ENCODE data around the gene EXOC4.

The EXOC4 gene

DNA sequence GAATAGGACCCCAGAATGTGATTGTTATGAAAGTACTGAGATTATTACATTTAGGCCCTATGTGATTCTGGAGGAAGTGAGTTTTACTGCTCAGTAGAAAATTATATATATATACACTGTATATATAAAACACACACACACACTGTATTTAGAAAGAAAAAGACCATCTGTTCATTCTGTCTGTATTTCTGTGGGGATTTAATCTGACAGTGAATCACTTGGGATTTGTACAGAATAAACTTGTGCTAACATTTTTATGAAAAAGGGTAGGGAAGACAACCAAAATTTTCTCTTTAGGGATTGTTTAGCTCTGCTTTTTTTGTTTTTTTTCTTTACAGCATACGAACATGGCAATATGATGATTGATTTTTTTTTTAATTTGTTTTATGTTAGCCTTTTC lies 142.7 kb downstream of the EXOC4 start:
- Mint-ChIP-seq H3K4me1 (peaks cover 3% of the 10 kb centered on the region), H3K4me3 (no peak overlapping the region), H3K9me3 (no peaks in the 10 kb centered on the region), H3K27ac (no peak overlapping the region), H3K27me3 (no peaks in the 10 kb centered on the region)
- no peak for DNase-seq
- no peak for ATAC-seq

DNA sequence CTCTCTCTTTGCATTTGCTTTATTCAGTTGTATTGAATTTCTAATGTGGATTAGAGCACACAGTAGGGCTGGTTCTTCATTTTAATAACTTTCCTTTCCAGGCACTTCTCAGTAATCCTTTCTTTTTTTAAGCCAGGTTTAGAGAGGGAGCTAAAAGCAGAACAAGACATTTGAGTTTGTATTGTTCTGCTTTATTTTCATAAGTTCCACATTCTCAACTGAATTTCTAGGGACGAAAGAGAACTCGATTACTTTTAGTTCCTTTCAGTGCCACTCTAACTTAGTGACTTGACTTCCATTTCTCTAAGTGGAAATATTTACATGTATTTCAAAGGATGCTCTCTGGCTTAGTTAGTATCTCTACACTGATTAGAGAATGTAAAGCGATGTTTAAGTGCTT lies 145.6 kb downstream of the EXOC4 start:
- Mint-ChIP-seq H3K4me1 (peaks cover 6% of the 10 kb centered on the region), H3K9me3 (no peaks in the 10 kb centered on the region), H3K4me3 (no peak overlapping the region), H3K27me3 (no peaks in the 10 kb centered on the region), H3K27ac (no peak overlapping the region)
- DNase-seq (no peak), ATAC-seq (no peak)

DNA sequence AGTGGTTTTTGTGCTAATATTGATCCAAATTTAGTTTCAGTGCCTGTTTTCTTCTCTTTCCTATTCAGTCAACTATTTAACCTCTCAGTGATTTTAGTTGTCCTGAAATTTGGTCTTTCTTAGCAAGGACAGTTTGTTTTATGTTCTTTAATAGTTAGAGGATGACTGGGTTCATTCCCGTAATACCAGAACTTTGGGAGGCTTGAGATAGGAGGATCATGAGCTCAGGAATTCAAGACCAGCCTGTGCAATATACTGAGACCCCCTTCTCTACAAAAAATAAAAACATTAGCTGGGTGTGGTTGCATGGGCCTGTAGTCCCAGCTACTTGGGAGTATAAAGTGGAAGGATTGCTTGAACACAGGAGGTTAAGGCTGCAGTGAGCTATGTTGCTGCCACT lies 148.3 kb downstream of the EXOC4 start:
- H3K27ac Mint-ChIP-seq = no peak overlapping the region
- no peak for ATAC-seq

DNA sequence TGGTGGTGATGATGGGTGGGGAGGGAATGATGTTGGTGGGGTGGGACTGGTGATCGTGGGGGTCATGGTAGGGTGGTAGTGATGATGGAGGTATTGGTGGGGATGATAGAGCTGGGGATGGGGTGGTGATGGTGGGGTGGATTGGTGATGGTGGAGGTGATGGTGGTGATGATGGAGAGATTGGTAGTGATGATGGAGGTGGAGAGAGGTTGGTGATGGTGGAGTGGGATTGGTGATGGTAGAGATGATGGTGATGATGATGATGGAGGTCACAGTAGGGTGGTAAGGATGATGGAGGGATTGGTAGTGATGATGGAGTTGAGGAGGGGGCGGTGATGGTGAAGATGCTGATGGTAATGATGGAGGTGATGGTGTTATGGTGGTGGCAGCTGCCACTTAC lies 155.3 kb downstream of the EXOC4 start:
- Mint-ChIP-seq H3K9me3 (peaks cover 4 to 17% of the 10 kb centered on the region in 2 donors), H3K4me3 (no peak overlapping the region), H3K4me1 (no peaks in the 10 kb centered on the region), H3K27ac (no peak overlapping the region), H3K27me3 (no peaks in the 10 kb centered on the region)
- no peak for ATAC-seq
- no peak for DNase-seq

More for the DNA sequence above, 148.3 kb downstream of the EXOC4 start:
- peaks cover 6% of the 10 kb centered on the region for H3K4me1 Mint-ChIP-seq
- H3K9me3 Mint-ChIP-seq = no peaks in the 10 kb centered on the region
- no peaks in the 10 kb centered on the region for H3K27me3 Mint-ChIP-seq
- no peak for DNase-seq
- H3K4me3 Mint-ChIP-seq = no peak overlapping the region

DNA sequence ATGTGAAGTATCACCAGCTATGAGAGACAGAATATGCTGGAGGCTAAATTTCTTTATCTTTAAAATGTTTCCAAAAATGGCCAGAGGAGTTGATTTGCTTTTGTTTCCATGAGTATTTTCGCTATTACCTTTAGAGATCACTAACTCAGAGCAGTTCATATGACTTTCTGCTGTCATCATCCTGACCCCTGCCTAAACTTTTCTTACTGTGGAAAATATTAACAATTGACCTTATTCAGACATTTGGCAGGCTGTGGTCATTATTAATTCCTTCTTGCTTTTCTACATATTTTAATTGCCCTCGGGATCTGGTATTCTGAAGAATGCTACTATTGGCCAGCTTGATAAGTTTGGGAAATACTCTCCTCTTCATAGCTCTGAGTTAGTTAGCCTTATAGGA lies 156.5 kb downstream of the EXOC4 start:
- no peaks in the 10 kb centered on the region for H3K27me3 Mint-ChIP-seq
- H3K4me3 Mint-ChIP-seq = no peak overlapping the region
- H3K9me3 Mint-ChIP-seq = peaks cover 4 to 17% of the 10 kb centered on the region in 2 donors
- no peak for DNase-seq
- no peak overlapping the region for H3K27ac Mint-ChIP-seq
- no peaks in the 10 kb centered on the region for H3K4me1 Mint-ChIP-seq
- ATAC-seq = no peak

DNA sequence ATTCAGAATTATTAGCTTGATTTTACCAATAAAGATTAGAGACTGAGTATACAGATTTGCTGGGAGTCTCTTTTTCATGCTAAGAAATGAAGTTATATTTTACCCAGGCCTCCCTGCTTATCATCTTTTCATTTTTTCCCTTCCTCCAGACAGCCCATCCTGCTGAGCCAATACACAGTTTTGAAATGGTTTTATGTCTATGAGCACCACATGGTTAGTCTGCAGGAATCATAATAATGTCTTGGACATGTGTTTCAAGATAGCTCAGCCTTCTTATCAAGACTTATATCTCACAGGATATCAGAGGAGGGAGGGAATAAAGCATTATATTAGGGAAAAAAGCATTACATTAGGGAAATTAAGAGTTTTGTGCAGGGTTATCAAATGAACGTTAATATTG lies 157.1 kb downstream of the EXOC4 start:
- ATAC-seq (no peak), DNase-seq (no peak)
- peaks cover 4 to 17% of the 10 kb centered on the region in 2 donors for H3K9me3 Mint-ChIP-seq
- H3K27me3 Mint-ChIP-seq = no peaks in the 10 kb centered on the region
- H3K4me1 Mint-ChIP-seq = no peaks in the 10 kb centered on the region
- H3K4me3 Mint-ChIP-seq = no peak overlapping the region
- H3K27ac Mint-ChIP-seq = peak overlapping the region in 1 of 2 donors; percentile 20

DNA sequence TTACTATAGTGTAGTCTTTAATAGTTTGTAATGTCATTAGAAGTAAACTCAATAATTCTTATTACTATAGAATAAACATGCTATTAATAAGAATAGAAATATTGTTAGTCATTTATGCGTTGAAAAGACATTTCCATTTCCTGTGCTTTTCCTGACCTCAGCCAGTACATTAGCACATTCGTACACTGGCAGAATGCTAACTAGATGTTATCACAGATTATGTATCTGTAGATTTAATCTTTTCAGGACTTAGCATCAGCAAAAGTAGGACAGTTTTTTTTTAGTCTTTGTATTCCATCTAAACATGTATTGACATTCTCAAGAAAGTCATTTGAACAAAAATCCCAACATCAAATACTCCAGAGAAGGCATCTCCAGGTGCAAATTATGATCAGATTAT lies 158.5 kb downstream of the EXOC4 start:
- no peaks in the 10 kb centered on the region for H3K27me3 Mint-ChIP-seq
- peaks cover 4 to 17% of the 10 kb centered on the region in 2 donors for H3K9me3 Mint-ChIP-seq
- no peak for ATAC-seq
- no peak for DNase-seq
- H3K4me1 Mint-ChIP-seq = no peaks in the 10 kb centered on the region
- no peak overlapping the region for H3K4me3 Mint-ChIP-seq
- no peak overlapping the region for H3K27ac Mint-ChIP-seq

DNA sequence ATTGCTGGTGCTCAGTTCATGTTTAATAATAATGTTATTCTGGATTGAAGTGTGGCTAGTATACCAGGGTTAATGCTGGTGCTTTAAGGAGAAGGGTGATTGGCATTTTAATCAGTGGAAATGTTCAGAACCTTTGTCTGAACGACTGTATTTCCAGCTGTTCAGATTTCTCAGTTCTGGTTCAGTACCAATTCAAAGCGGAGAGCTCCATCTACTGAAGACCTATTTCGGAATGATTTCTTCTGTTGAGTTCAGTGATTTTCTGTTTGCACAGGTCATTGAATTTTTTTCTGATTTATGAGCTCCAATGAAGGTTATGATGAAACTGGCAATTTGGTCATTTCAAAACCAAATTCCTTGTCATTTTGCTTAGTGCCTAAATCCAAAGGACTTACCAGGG lies 160.1 kb downstream of the EXOC4 start:
- ATAC-seq = no peak
- no peak for DNase-seq
- Mint-ChIP-seq H3K4me3 (no peak overlapping the region), H3K27ac (no peak overlapping the region), H3K27me3 (no peaks in the 10 kb centered on the region), H3K9me3 (peaks cover 3 to 7% of the 10 kb centered on the region in 2 donors), H3K4me1 (peaks cover 1% of the 10 kb centered on the region)

DNA sequence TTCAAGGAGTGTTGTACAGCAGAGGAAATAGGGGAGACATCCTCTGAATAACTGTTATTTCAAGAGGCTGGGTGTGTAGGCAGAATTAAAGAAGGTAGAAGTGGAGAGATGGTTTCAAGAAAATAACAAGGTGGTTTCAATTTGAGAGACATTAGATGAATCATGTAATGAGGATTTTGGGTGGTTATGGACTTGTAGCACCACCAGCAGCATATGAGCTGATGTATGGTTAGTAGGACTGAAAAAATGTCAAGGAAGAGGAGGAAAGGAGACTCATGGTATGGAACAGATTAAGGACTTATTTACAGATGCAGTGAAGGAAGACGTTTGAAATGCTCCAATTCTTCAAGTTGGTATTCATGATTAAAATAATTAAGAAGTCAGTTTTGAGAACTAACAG lies 166.2 kb downstream of the EXOC4 start:
- Mint-ChIP-seq H3K4me3 (no peak overlapping the region), H3K9me3 (peaks cover 0 to 14% of the 10 kb centered on the region in 2 donors), H3K27me3 (no peaks in the 10 kb centered on the region), H3K4me1 (peaks cover 15% of the 10 kb centered on the region), H3K27ac (no peak overlapping the region)
- ATAC-seq = no peak
- DNase-seq = no peak

DNA sequence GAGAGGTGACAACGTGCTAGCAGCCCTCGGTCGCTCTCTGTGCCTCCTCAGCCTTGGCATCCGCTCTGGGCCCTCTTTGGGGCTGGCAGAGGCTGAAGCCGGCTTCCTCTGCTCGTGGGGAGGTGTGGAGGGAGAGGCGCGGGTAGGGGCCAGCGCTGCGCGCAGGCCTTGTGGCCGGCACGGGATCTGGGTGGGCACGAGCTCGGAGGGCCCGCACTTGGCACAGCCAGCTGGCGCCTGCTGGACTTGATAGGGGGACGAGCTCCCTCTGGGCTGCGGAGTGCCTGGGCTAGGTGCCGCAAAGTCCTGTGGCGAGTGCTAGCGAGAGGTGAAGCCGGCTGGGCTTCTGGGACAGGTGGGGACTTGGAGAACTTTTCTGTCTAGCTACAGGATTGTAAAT lies 170.7 kb downstream of the EXOC4 start:
- Mint-ChIP-seq H3K27me3 (no peaks in the 10 kb centered on the region), H3K27ac (no peak overlapping the region), H3K4me3 (no peak overlapping the region), H3K9me3 (peaks cover 0 to 15% of the 10 kb centered on the region in 2 donors), H3K4me1 (peaks cover 12% of the 10 kb centered on the region)
- no peak for DNase-seq
- no peak for ATAC-seq

DNA sequence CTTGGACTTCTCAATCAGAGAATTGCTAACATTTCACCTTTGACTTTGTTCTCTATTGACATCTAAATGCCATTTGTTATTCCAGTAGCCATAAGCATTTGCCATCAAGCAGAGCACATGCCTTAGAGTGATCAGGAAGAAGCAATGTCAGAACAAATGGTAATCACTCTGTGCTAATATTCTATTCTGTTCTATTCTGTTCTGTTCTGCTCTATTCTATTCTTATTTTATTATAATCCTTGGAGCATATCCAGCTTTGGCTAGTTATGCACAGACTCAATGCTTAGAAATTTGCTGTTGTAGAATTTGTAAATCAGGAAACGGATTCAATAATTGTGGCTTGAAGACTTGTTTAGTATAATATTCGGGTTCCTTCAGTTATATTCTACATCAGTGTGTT lies 175.4 kb downstream of the EXOC4 start:
- H3K9me3 Mint-ChIP-seq = peaks cover 0 to 4% of the 10 kb centered on the region in 2 donors
- DNase-seq (no peak), ATAC-seq (no peak)
- no peaks in the 10 kb centered on the region for H3K27me3 Mint-ChIP-seq
- H3K4me1 Mint-ChIP-seq = peaks cover 5% of the 10 kb centered on the region
- H3K4me3 Mint-ChIP-seq = no peak overlapping the region
- no peak overlapping the region for H3K27ac Mint-ChIP-seq

DNA sequence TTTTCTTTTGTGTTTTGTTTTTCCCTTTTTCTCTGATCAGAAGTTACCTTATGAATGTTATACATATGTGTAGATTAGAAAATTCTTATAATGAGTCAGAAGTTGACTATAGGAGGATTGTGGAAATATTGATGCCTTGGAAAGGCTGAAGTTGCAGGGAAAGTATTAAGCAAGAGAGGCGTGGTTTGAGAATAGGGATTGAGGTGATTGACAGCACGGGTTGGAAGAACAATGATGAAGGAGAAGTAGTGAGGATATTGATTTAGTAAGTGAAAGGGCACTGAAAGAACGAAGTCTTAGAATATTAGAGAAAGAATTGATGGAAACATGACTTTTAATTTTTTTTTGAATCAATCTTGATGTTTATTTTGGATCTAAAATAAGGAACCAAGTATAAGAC lies 176.0 kb downstream of the EXOC4 start:
- H3K9me3 Mint-ChIP-seq = peaks cover 0 to 4% of the 10 kb centered on the region in 2 donors
- H3K27ac Mint-ChIP-seq = no peak overlapping the region
- no peaks in the 10 kb centered on the region for H3K27me3 Mint-ChIP-seq
- ATAC-seq (no peak), DNase-seq (no peak)
- no peak overlapping the region for H3K4me3 Mint-ChIP-seq
- H3K4me1 Mint-ChIP-seq = peaks cover 5% of the 10 kb centered on the region

DNA sequence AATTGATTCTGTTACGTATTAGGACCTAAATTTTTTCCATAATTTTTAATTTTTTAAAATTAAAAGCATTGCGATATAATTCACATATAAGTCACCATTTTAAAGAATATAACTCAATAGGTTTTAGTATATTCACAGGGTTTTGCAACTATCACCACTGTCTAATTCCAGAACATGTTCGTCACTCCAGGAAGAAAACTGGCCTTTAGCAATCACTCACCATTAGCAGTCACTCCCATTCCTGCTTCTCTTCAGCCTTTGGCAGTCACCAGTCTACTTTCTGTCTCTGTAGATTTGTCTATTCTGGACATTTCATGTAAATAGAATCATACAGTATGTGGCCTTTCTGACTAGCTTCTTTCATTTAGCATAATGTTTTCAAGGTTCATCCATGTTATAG lies 176.5 kb downstream of the EXOC4 start:
- DNase-seq (no peak), ATAC-seq (no peak)
- Mint-ChIP-seq H3K4me1 (peaks cover 10% of the 10 kb centered on the region), H3K9me3 (peaks cover 0 to 4% of the 10 kb centered on the region in 2 donors), H3K4me3 (no peak overlapping the region), H3K27me3 (no peaks in the 10 kb centered on the region), H3K27ac (no peak overlapping the region)

DNA sequence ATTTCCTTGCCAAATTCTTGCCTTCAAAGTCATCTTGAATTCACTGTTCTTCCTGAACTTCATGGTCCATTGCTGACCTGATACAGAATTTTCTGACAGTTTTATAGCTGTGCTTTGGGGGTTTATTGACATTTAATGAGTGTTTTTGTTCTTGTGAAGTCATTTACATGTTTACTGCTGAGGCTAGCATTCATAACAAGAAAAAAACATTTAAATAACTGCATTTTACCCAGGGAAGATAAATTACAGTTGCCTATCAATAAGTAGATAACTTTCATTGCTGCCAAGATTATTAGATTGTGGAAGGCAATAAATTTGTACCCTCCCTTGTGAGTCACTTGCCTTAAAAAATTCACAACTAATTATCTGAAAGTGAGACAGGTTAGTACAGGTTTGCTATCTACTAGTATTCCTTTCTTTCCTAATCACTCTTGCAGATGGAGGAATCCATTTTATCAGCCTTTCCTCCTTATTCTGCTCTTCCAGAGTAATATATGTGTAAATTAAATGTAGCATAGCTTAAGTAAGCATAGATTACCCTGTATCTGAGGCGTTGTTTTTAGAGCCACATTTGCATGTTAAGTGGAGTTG lies 178.4 kb downstream of the EXOC4 start:
- DNase-seq = no peak
- ATAC-seq = no peak
- Mint-ChIP-seq H3K27ac (no peak overlapping the region), H3K9me3 (no peaks in the 10 kb centered on the region), H3K27me3 (no peaks in the 10 kb centered on the region), H3K4me3 (no peak overlapping the region), H3K4me1 (peaks cover 8% of the 10 kb centered on the region)

DNA sequence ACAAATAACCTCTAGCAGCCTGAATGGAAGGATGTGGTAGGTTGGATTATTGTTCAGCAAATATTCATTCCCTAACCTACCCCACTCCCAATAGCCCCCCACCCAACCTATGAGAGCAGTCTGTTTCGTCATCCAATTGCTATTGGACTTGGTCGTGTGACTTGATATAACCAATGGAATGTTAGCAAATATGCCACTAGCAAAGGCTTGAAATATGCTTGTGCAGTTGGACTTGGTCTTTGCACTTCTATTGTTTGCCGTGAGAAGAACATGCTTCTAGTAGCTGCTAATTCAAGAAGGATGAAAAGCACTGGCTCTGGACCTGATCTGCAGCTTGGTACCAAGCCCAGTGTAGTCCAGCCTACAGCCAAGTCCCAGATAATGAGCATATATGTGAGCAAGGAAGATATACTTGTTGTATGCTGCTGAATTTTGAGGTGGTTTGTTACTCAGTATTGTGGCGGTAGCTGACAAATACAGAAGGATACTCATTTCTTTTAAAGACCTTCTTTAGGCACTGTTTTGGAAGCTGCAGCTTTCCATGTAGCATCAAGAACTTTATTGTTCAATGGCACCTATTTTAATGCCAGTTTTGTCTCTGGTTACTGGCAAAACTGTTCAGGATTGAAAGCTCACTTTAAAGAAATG lies 180.4 kb downstream of the EXOC4 start:
- H3K9me3 Mint-ChIP-seq = peaks cover 0 to 9% of the 10 kb centered on the region in 2 donors
- H3K27ac Mint-ChIP-seq = no peak overlapping the region
- no peak for ATAC-seq

DNA sequence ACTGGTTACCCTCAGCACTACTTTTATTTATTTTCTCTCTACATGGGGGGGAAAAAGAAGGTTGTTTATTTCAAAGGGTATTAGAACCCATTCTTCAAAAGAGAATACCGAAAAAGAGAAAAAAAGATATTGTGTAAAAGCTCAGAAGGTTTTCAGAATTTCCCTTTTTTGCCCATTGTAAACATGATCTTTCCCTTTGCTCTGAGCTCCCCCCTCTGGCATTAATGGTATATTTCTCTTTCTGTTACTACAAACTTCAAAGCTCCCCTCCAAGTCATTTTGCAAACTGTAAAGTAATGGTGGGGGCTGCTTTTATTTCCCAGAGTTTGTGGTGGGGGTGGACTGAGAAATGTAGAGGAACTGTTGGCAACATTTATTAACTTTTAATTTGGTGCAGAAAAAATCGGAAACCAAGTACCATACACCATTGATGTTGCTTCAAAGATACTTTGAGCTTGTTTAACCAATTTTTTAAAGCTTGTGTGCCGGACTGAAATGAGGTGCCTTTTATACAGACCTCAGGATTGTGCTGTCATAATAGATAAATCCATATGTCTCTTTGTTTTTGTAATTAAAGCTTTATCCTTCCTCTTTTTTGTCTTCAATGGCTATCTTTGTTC lies 181.5 kb downstream of the EXOC4 start:
- Mint-ChIP-seq H3K27me3 (no peaks in the 10 kb centered on the region), H3K9me3 (peaks cover 0 to 10% of the 10 kb centered on the region in 2 donors), H3K27ac (no peak overlapping the region), H3K4me3 (no peak overlapping the region), H3K4me1 (peaks cover 11% of the 10 kb centered on the region)
- no peak for ATAC-seq
- no peak for DNase-seq

More for the DNA sequence above, 180.4 kb downstream of the EXOC4 start:
- peaks cover 11% of the 10 kb centered on the region for H3K4me1 Mint-ChIP-seq
- no peak overlapping the region for H3K4me3 Mint-ChIP-seq
- DNase-seq = no peak
- H3K27me3 Mint-ChIP-seq = no peaks in the 10 kb centered on the region

All from stimulated activated naive CD8-positive, alpha-beta T cell treated with anti-CD3 and anti-CD28 coated beads, Interleukin-15, amount 100 ng/mL, for 72 hours (primary cell).